ENCODE measurements around the gene HYDIN.
"Not testable (repeated sequence)": the region's sequence is repeated elsewhere in the genome, so short reads cannot be mapped to it uniquely, and the experiment has no call there.

HYDIN gene

GRCh38 chr16:71143246-71143645 lies 87.3 kb downstream of the HYDIN start:
- not testable (repeated sequence) for H3K9ac ChIP-seq (ENCODE audit: low read depth, low read length, poor library complexity); H3K27me3 ChIP-seq (ENCODE audit: control insufficient read depth in 3 of 3, insufficient read depth in 3 of 3, low read depth in 1 of 3, low read length in 3 of 3); H3K4me2 ChIP-seq (ENCODE audit: insufficient read depth, low read length, poor library complexity, severe bottlenecking); H3K4me3 ChIP-seq (ENCODE audit: low read length in 2 of 2); H2BK12ac ChIP-seq (ENCODE audit: low read length); H3K9me3 ChIP-seq (replicated peaks in 1 of 2; ENCODE audit: control insufficient read depth in 2 of 2, insufficient read depth in 1 of 2, low read depth in 1 of 2, low read length in 2 of 2); H4K8ac ChIP-seq (ENCODE audit: low read depth, low read length); H2BK5ac ChIP-seq (ENCODE audit: low read length); H2AK5ac ChIP-seq (ENCODE audit: low read depth, low read length); DNase-seq (ENCODE audit: low spot score); H3K27ac ChIP-seq (replicated peaks; ENCODE audit: low read length); H3K36me3 ChIP-seq (replicated peaks in 1 of 2; ENCODE audit: control insufficient read depth in 2 of 2, insufficient read depth in 2 of 2, low read length in 2 of 2); H2BK120ac ChIP-seq (ENCODE audit: low read depth, low read length); H4K91ac ChIP-seq (ENCODE audit: low read depth, low read length, poor library complexity); H3K4me1 ChIP-seq (ENCODE audit: control insufficient read depth in 2 of 2, insufficient read depth in 1 of 2, low read depth in 1 of 2, low read length in 2 of 2); H3K23ac ChIP-seq (ENCODE audit: low read depth, low read length, poor library complexity); H2AFZ ChIP-seq (ENCODE audit: low read length); H3K14ac ChIP-seq (ENCODE audit: low read length); H3K79me1 ChIP-seq (ENCODE audit: low read depth, low read length); H3K4ac ChIP-seq (ENCODE audit: low read length); H3K18ac ChIP-seq (ENCODE audit: low read length); H2BK15ac ChIP-seq (ENCODE audit: low read length)
- no CpG with 5 or more reads among the region's 2 CpGs for WGBS, 2 donors (ENCODE audit: extremely low coverage in 2 of 2, insufficient read length in 2 of 2, insufficient replicate concordance in 1 of 2)

DNA sequence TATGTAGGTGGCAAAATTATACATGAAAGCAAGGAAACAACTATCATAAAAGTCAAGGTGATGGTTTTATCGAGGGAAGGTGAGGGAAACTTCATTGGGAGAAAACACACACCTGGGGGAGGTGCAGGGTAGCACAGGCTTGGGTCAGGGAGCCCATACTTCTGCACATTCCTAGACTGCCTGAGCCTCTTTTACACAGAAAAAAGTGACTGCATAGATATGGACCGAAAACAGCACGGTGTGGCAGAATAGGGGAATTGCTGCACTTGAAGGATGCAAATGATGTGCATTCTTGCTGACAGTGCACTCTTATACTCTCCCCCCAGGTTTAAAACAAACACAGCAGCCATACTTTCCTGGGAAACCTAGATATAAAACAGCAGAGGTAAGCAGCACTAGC lies 120.0 kb downstream of the HYDIN start:
- H3K4me3 ChIP-seq (ENCODE audit: low read length in 2 of 2); H4K91ac ChIP-seq (ENCODE audit: low read depth, low read length, poor library complexity); H3K9ac ChIP-seq (ENCODE audit: low read depth, low read length, poor library complexity); H4K8ac ChIP-seq (ENCODE audit: low read depth, low read length); H3K4ac ChIP-seq (ENCODE audit: low read length); H3K27ac ChIP-seq (replicated peaks; ENCODE audit: low read length); H3K23ac ChIP-seq (ENCODE audit: low read depth, low read length, poor library complexity); H2BK5ac ChIP-seq (ENCODE audit: low read length); H3K18ac ChIP-seq (ENCODE audit: low read length); H3K4me2 ChIP-seq (ENCODE audit: insufficient read depth, low read length, poor library complexity, severe bottlenecking); DNase-seq (ENCODE audit: low spot score); H3K9me3 ChIP-seq (replicated peaks in 1 of 2; ENCODE audit: control insufficient read depth in 2 of 2, insufficient read depth in 1 of 2, low read depth in 1 of 2, low read length in 2 of 2); H2AK5ac ChIP-seq (ENCODE audit: low read depth, low read length); H2BK120ac ChIP-seq (ENCODE audit: low read depth, low read length); H3K4me1 ChIP-seq (ENCODE audit: control insufficient read depth in 2 of 2, insufficient read depth in 1 of 2, low read depth in 1 of 2, low read length in 2 of 2); H2BK12ac ChIP-seq (ENCODE audit: low read length); H3K79me1 ChIP-seq (ENCODE audit: low read depth, low read length); H2BK15ac ChIP-seq (ENCODE audit: low read length); H2AFZ ChIP-seq (ENCODE audit: low read length); H3K36me3 ChIP-seq (replicated peaks in 1 of 2; ENCODE audit: control insufficient read depth in 2 of 2, insufficient read depth in 2 of 2, low read length in 2 of 2); H3K27me3 ChIP-seq (ENCODE audit: control insufficient read depth in 3 of 3, insufficient read depth in 3 of 3, low read depth in 1 of 3, low read length in 3 of 3); H3K14ac ChIP-seq (ENCODE audit: low read length): not testable (repeated sequence)
- no CpG with 5 or more reads among the region's 3 CpGs for WGBS, 2 donors (ENCODE audit: extremely low coverage in 2 of 2, insufficient read length in 2 of 2, insufficient replicate concordance in 1 of 2)

DNA sequence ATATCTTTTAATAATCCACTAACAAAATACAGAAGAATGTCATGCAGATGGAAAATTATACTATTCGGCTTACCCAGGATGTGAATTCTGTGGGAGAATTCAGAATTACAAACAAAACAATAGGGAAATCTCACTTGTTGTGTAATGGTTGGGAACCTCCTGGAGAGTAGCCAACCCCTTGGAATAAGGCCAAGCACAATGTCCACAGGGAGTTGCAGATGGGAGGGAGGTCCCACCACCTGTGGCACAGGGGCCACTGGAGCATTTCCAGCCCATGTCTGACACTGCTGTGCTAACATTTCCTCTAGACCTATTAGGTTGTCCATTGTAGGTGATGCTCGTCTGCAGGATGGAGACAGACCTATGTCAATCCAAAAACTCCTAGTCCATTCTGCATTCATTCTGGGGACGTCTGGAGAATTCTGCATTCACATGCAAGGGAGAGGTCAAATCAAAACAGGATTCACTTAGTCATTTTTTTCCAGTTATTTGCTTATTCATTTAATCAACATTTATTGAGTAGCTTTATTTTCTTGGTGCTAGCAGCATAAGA lies 120.8 kb downstream of the HYDIN start:
- H3K9ac ChIP-seq (ENCODE audit: low read depth, low read length, poor library complexity); H3K27me3 ChIP-seq (ENCODE audit: control insufficient read depth in 3 of 3, insufficient read depth in 3 of 3, low read depth in 1 of 3, low read length in 3 of 3); H2BK120ac ChIP-seq (ENCODE audit: low read depth, low read length); H3K79me1 ChIP-seq (ENCODE audit: low read depth, low read length); H3K18ac ChIP-seq (ENCODE audit: low read length); H2BK12ac ChIP-seq (ENCODE audit: low read length); H3K14ac ChIP-seq (ENCODE audit: low read length); H3K4me2 ChIP-seq (ENCODE audit: insufficient read depth, low read length, poor library complexity, severe bottlenecking); H3K4me3 ChIP-seq (ENCODE audit: low read length in 2 of 2); H4K8ac ChIP-seq (ENCODE audit: low read depth, low read length); H2AFZ ChIP-seq (ENCODE audit: low read length); H3K36me3 ChIP-seq (replicated peaks in 1 of 2; ENCODE audit: control insufficient read depth in 2 of 2, insufficient read depth in 2 of 2, low read length in 2 of 2); H2AK5ac ChIP-seq (ENCODE audit: low read depth, low read length); H2BK15ac ChIP-seq (ENCODE audit: low read length); H3K27ac ChIP-seq (replicated peaks; ENCODE audit: low read length); H3K4me1 ChIP-seq (ENCODE audit: control insufficient read depth in 2 of 2, insufficient read depth in 1 of 2, low read depth in 1 of 2, low read length in 2 of 2); H3K9me3 ChIP-seq (replicated peaks in 1 of 2; ENCODE audit: control insufficient read depth in 2 of 2, insufficient read depth in 1 of 2, low read depth in 1 of 2, low read length in 2 of 2); H4K91ac ChIP-seq (ENCODE audit: low read depth, low read length, poor library complexity); DNase-seq (ENCODE audit: low spot score); H3K23ac ChIP-seq (ENCODE audit: low read depth, low read length, poor library complexity); H3K4ac ChIP-seq (ENCODE audit: low read length); H2BK5ac ChIP-seq (ENCODE audit: low read length): not testable (repeated sequence)
- no CpG with 5 or more reads among the region's 3 CpGs for WGBS, 2 donors (ENCODE audit: extremely low coverage in 2 of 2, insufficient read length in 2 of 2, insufficient replicate concordance in 1 of 2)

GRCh38 chr16:71105881-71106280 lies 124.6 kb downstream of the HYDIN start:
- not testable (repeated sequence) for H3K9me3 ChIP-seq (replicated peaks in 1 of 2; ENCODE audit: control insufficient read depth in 2 of 2, insufficient read depth in 1 of 2, low read depth in 1 of 2, low read length in 2 of 2); H3K23ac ChIP-seq (ENCODE audit: low read depth, low read length, poor library complexity); H3K36me3 ChIP-seq (replicated peaks in 1 of 2; ENCODE audit: control insufficient read depth in 2 of 2, insufficient read depth in 2 of 2, low read length in 2 of 2); H4K91ac ChIP-seq (ENCODE audit: low read depth, low read length, poor library complexity); H3K27ac ChIP-seq (replicated peaks; ENCODE audit: low read length); H3K4ac ChIP-seq (ENCODE audit: low read length); H3K79me1 ChIP-seq (ENCODE audit: low read depth, low read length); H4K8ac ChIP-seq (ENCODE audit: low read depth, low read length); H2BK5ac ChIP-seq (ENCODE audit: low read length); H3K9ac ChIP-seq (ENCODE audit: low read depth, low read length, poor library complexity); H3K14ac ChIP-seq (ENCODE audit: low read length); H2AK5ac ChIP-seq (ENCODE audit: low read depth, low read length); H3K4me1 ChIP-seq (ENCODE audit: control insufficient read depth in 2 of 2, insufficient read depth in 1 of 2, low read depth in 1 of 2, low read length in 2 of 2); DNase-seq (ENCODE audit: low spot score); H3K18ac ChIP-seq (ENCODE audit: low read length); H2AFZ ChIP-seq (ENCODE audit: low read length); H2BK15ac ChIP-seq (ENCODE audit: low read length); H2BK120ac ChIP-seq (ENCODE audit: low read depth, low read length); H3K4me3 ChIP-seq (ENCODE audit: low read length in 2 of 2); H3K4me2 ChIP-seq (ENCODE audit: insufficient read depth, low read length, poor library complexity, severe bottlenecking); H3K27me3 ChIP-seq (ENCODE audit: control insufficient read depth in 3 of 3, insufficient read depth in 3 of 3, low read depth in 1 of 3, low read length in 3 of 3); H2BK12ac ChIP-seq (ENCODE audit: low read length)
